HepG2 (cell line): Measurements from ENCODE around the gene WDR26. TPM values are rescaled to one million over a fixed set of nuclear protein-coding genes. Genes with fewer than 3 reads are reported as not detected.

ENCODE experiments used
- ATAC-seq: fragments of 200-7000 bp; cut with Tn5 transposase; 3 replicates; pipeline ENCODE4 v1.9.1; 2020; ENCODE audit warnings: mild to moderate bottlenecking, moderate library complexity
- BruUV-seq: library from RNA; stranded (reverse); fragments of 400-500 nt; replicated peaks from 2 replicates; lab custom pipeline; 2021; lab: Mats Ljungman, UMichigan
- CTCF ChIA-PET: fragments of 300-600 bp; formaldehyde crosslinking; extraction: SDS; loops from one replicate; lab custom pipeline; 2021; ENCODE audit warnings: low total read pairs, inconsistent platforms, low intra/inter-chr PET ratio; lab: Yijun Ruan, JAX
- POLR2A ChIA-PET: fragments of 350-600 bp; sonication (Branson Sonifier 250); formaldehyde crosslinking; loops from one replicate; lab custom pipeline; 2020; ENCODE audit warnings: antibody characterized with exemption, inconsistent platforms; lab: Yijun Ruan, JAX
- DNase-seq: peaks from one replicate; pipeline ENCODE4 v3.0.0-alpha.2; 2015; ENCODE audit warnings: low spot score
- FAIRE-seq: peaks from 3 replicates; lab custom pipeline; 2011; peaks lifted over from hg19 to GRCh38; lab: Jason Lieb, UNC
- H2AFZ ChIP-seq: one replicate; pipeline ENCODE4 v1.6.1; 2011; ENCODE audit warnings: low read length, inconsistent platforms
- H3K27ac ChIP-seq: fragments of 300-600 bp; 3 replicates; pipeline ENCODE4 v1.8.0; 2011; ENCODE audit warnings: mixed run types, mild to moderate bottlenecking, mixed read lengths, low read length, inconsistent platforms; ENCODE audit not compliant: insufficient read depth; ENCODE audit errors: extremely low read length
- H3K27me3 ChIP-seq, 2 experiments: fragments of 200-600 bp in 1 of 2; 2 replicates in 1 of 2; 3 replicates in 1 of 2; pipeline versions ENCODE4 v1.6.0 to v1.8.0; 2011; ENCODE audit warnings: low read length in 2 of 2, mild to moderate bottlenecking in 2 of 2, moderate library complexity in 2 of 2, inconsistent platforms in 1 of 2; ENCODE audit not compliant: insufficient read depth in 2 of 2, control insufficient read depth in 1 of 2
- H3K36me3 ChIP-seq, 2 experiments: fragments of 200-600 bp in 1 of 2; replicated peaks in 1 of 2; 2 replicates in 1 of 2; 3 replicates in 1 of 2; pipeline versions ENCODE4 v1.5.1 to v1.8.0; 2011; ENCODE audit warnings: low read length in 2 of 2, inconsistent platforms in 1 of 2; ENCODE audit not compliant: insufficient read depth in 2 of 2, control insufficient read depth in 1 of 2
- H3K4me1 ChIP-seq: 2 replicates; pipeline ENCODE4 v1.5.1; 2012; ENCODE audit warnings: low read length, inconsistent platforms; ENCODE audit not compliant: insufficient read depth
- H3K4me2 ChIP-seq: 2 replicates; pipeline ENCODE4 v1.6.0; 2011; ENCODE audit warnings: low read depth, low read length, inconsistent platforms
- H3K4me3 ChIP-seq, 3 experiments: fragments of 200-600 bp in 1 of 3; sonication (generic), shearing (Covaris generic) in 1 of 3; replicated peaks in 1 of 3; 2 replicates each; pipeline ENCODE4 v1.5.1; 2011 to 2016; ENCODE audit warnings: low read length in 3 of 3, inconsistent platforms in 2 of 3, low read depth in 2 of 3, mild to moderate bottlenecking in 2 of 3, control low read depth in 1 of 3, mixed read lengths in 1 of 3; ENCODE audit not compliant: insufficient read depth in 1 of 3
- H3K79me2 ChIP-seq: one replicate; pipeline ENCODE4 v1.6.1; 2011; ENCODE audit warnings: low read length, inconsistent platforms; ENCODE audit not compliant: insufficient read depth
- H3K9ac ChIP-seq: 2 replicates; pipeline ENCODE4 v1.6.0; 2011; ENCODE audit warnings: mild to moderate bottlenecking, low read depth, low read length, inconsistent platforms; ENCODE audit not compliant: insufficient read depth
- H3K9me3 ChIP-seq: 2 replicates; pipeline ENCODE4 v1.5.1; 2012; ENCODE audit warnings: mild to moderate bottlenecking, low read length
- H4K20me1 ChIP-seq: 2 replicates; pipeline ENCODE4 v1.6.0; 2011; ENCODE audit warnings: inconsistent platforms, mild to moderate bottlenecking, low read length, moderate library complexity; ENCODE audit not compliant: insufficient read depth
- CAMTA2 ChIP-seq: sonication (generic); formaldehyde crosslinking; IDR thresholded peaks from 2 replicates; pipeline ENCODE4 v1.4.0; 2020; ENCODE audit warnings: mild to moderate bottlenecking, missing genetic modification reagents, borderline replicate concordance
- CREB1 ChIP-seq, 2 experiments: fragments of 450-650 bp in 1 of 2; IDR thresholded peaks; 2 replicates each; pipeline ENCODE4 v1.6.1; 2016 to 2017; ENCODE audit warnings: control low read depth in 1 of 2, mild to moderate bottlenecking in 1 of 2, missing compliant biosample characterization in 1 of 2, missing genetic modification characterization in 1 of 2
- GATAD2A ChIP-seq: IDR thresholded peaks from 2 replicates; pipeline ENCODE4 v1.6.1; 2016
- HOXD1 ChIP-seq: sonication (generic); formaldehyde crosslinking; IDR thresholded peaks from 2 replicates; pipeline ENCODE4 v1.5.0; 2020; ENCODE audit warnings: missing genetic modification reagents
- PHF20 ChIP-seq: sonication (generic); formaldehyde crosslinking; IDR thresholded peaks from 2 replicates; pipeline ENCODE4 v1.5.0; 2020; ENCODE audit warnings: mild to moderate bottlenecking, missing genetic modification reagents
- RFXAP ChIP-seq: sonication (generic); formaldehyde crosslinking; IDR thresholded peaks from 2 replicates; pipeline ENCODE4 v1.4.0; 2020; ENCODE audit warnings: missing genetic modification reagents, borderline replicate concordance
- SIX1 ChIP-seq: sonication (generic); formaldehyde crosslinking; IDR thresholded peaks from 2 replicates; pipeline ENCODE4 v1.4.0; 2020; ENCODE audit warnings: missing genetic modification reagents, borderline replicate concordance
- ZFP82 ChIP-seq: sonication (generic); formaldehyde crosslinking; IDR thresholded peaks from 2 replicates; pipeline ENCODE4 v1.5.1; 2020; ENCODE audit warnings: mild to moderate bottlenecking, missing genetic modification reagents, borderline replicate concordance
- ZSCAN22 ChIP-seq: sonication (generic); formaldehyde crosslinking; IDR thresholded peaks from 2 replicates; pipeline ENCODE4 v1.4.0; 2020; ENCODE audit warnings: mild to moderate bottlenecking, missing genetic modification reagents
- WGBS: methylation state at CpG from one replicate; pipeline ENCODE4 v1.1.6; 2017; ENCODE audit warnings: low lambda C conversion rate; 5-methylcytosine and 5-hydroxymethylcytosine counted together
- in situ Hi-C: cut with HindIII; loops from 2 replicates; pipeline ENCODE4 v1.10.0; 2017; ENCODE audit warnings: low pct_unique_long_range_greater_than_20kb; ENCODE audit not compliant: extremely low pct_ligation_motif_present
- intact Hi-C: fragments of 100-400 bp; cut with micrococcal nuclease; formaldehyde crosslinking; loops from one replicate; pipeline ENCODE4 v1.10.0; 2022; ENCODE audit not compliant: unreplicated experiment
- polyA plus RNA-seq, 8 experiments: library from polyadenylated mRNA; depleted of rRNA in 3 of 8; stranded (reverse) in 7 of 8; unstranded in 1 of 8; fragments of >200 nt; fragmentation: Illumina TruSeq in 4 of 8; extraction: Trizol in 4 of 8; gene quantifications; 2 replicates each; pipeline versions ENCODE4 v1.2.1 to v1.2.3, GENCODE V29; 2011 to 2016; ENCODE audit warnings: low read depth in 4 of 8, missing spikeins in 1 of 8, mixed read lengths in 1 of 8; ENCODE audit not compliant: insufficient read depth in 1 of 8
- total RNA-seq, 5 experiments: library from RNA; depleted of rRNA; stranded (reverse); fragments of >200 nt; fragmentation: Illumina TruSeq; extraction: Trizol; gene quantifications; 2 replicates each; pipeline ENCODE4 v1.2.3, GENCODE V29; 2016; ENCODE audit warnings: low read depth in 1 of 5

Gene WDR26
- total and polyA plus RNA-seq, 2 of the 13 experiments (the other 11 are each of a cell fraction or from before 2014, with no cell fraction given), result 13.2 to 23.7 TPM

DNA sequence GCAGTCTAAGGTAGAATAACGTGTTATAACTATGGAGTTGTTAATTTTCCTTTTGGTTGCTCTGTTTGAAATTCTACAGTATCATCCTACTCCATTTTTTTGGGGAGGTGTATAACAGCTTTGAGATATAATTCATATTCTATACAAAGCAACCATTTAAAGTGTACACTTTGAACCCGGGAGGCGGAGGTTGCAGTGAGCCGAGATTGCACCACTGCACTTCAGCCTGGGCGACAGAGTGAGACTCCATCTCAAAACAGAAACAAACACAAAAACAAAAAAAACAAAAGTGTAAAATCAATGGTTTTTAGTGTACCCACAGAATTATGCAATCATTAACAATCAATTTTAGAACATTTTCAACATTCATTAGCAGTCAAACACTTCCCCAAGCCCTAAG, 44.1 kb downstream of the WDR26 start:
- FAIRE-seq, result no peak
- intact Hi-C loops (loop anchor here (10.0 kb wide), 1 partner anchor 64 kb away; no protein-coding TSS in a partner anchor), in situ Hi-C loops (no loop called here)
- no peak for DNase-seq
- BruUV-seq, result no TSS peak
- H3K9ac ChIP-seq, result no peak overlapping the region
- ChIA-PET POLR2A (no interaction called here), CTCF (no interaction called here)
- no peaks in the 10 kb centered on the region for H3K79me2 ChIP-seq
- H2AFZ ChIP-seq, result no peak overlapping the region
- H3K36me3 ChIP-seq, result peaks cover 15 to 67% of the 10 kb centered on the region in 2 experiments
- H3K4me3 ChIP-seq, result no peak overlapping the region
- no peaks in the 10 kb centered on the region for H3K9me3 ChIP-seq
- no peak for ATAC-seq
- no peaks in the 10 kb centered on the region for H4K20me1 ChIP-seq
- H3K27me3 ChIP-seq, result no peaks in the 10 kb centered on the region
- no peaks in the 10 kb centered on the region for H3K4me1 ChIP-seq
- no peak overlapping the region for H3K27ac ChIP-seq
- TF ChIP-seq ZSCAN22 (CRISPR knock-in tag) (no peak), SIX1 (CRISPR knock-in tag) (no peak), HOXD1 (no peak), PHF20 (no peak), GATAD2A (CRISPR knock-in tag) (no peak), CREB1 (IDR thresholded peaks at IDR 0.05) (no peak), CREB1 (CRISPR knock-in tag; IDR thresholded peaks at IDR 0.05) (no peak), RFXAP (CRISPR knock-in tag) (no peak)
- TF ChIP-seq, all 625 proteins: peak for 0
- 89% methylated on average over 5 of the region's 5 CpGs for WGBS
- H3K4me2 ChIP-seq, result no peak overlapping the region

DNA sequence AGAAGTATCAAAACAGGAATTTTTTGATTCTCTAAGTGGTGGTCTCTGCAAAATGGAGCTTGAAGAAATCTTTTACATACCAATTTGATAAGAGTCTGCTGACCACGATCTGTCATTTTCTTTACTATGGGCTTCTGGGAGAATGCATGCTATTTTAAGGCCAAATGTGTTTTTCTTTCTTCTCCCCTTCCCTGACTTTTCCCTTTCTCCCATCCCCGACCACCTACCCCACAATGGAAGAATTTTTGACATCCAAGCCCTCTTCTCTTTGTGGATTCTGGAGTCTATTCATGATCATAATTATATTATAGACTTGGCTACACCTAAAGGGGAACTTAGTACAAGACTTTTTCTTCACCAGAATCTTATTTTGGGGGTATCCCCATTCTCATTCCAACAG, 46.7 kb downstream of the WDR26 start:
- H3K4me3 ChIP-seq, result no peak overlapping the region
- CTCF ChIA-PET, result no interaction called here
- H3K9ac ChIP-seq, result no peak overlapping the region
- H2AFZ ChIP-seq, result no peak overlapping the region
- intact Hi-C loops (no loop called here), in situ Hi-C loops (no loop called here)
- no peak for FAIRE-seq
- H3K79me2 ChIP-seq, result no peaks in the 10 kb centered on the region
- no peak overlapping the region for H3K27ac ChIP-seq
- no peak overlapping the region for H3K4me2 ChIP-seq
- H3K9me3 ChIP-seq, result no peaks in the 10 kb centered on the region
- no peak for DNase-seq
- BruUV-seq, result no TSS peak
- H3K27me3 ChIP-seq, result no peaks in the 10 kb centered on the region
- POLR2A ChIA-PET, result no interaction called here
- ATAC-seq, result no peak
- no peaks in the 10 kb centered on the region for H4K20me1 ChIP-seq
- no peak for TF ChIP-seq CAMTA2
- TF ChIP-seq ZFP82 (CRISPR knock-in tag), result no peak
- TF ChIP-seq, all 625 proteins: peak for 0
- peaks cover 8 to 44% of the 10 kb centered on the region in 2 experiments for H3K36me3 ChIP-seq
- 93% methylated on average over 2 of the region's 2 CpGs for WGBS
- H3K4me1 ChIP-seq, result no peaks in the 10 kb centered on the region
